Measurements from ENCODE around the gene FOS. TPM values are rescaled to one million over a fixed set of nuclear protein-coding genes. Genes with fewer than 3 reads are reported as not detected.

The FOS gene
- total RNA-seq, 1 donor from 2014 or later: 9.7 TPM

DNA sequence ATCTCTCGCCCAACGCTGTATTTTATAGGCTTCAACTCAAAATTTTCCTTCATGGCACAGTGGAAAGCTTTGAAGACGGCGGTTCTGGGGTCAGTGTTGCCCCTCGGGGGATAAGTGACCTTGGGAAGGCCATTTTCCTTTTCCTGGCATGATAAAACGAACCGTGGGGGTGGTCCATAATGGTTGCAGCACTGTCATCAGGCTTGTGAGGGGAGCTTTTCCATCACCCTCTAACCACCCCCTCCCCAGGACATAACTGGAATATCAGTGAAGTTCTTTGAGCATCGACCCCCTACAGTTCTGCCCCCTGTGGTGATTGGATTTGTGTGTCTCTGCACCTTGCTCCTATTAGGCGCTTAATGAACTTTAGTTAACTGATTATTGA, 16.0 kb downstream of the FOS start:
- Histone ChIP-seq H3K36me3 (no peaks in the 10 kb centered on the region), H3K4me1 (peaks cover 28% of the 10 kb centered on the region), H3K27me3 (ENCODE audit: low read depth) (no peaks in the 10 kb centered on the region), H3K9me3 (replicated peaks) (no peaks in the 10 kb centered on the region), H3K27ac (replicated peaks) (peak overlapping the region; percentile 91), H3K4me3 (peak overlapping the region; percentile 71)
- no peak for DNase-seq
- TF ChIP-seq, protein P1, sequence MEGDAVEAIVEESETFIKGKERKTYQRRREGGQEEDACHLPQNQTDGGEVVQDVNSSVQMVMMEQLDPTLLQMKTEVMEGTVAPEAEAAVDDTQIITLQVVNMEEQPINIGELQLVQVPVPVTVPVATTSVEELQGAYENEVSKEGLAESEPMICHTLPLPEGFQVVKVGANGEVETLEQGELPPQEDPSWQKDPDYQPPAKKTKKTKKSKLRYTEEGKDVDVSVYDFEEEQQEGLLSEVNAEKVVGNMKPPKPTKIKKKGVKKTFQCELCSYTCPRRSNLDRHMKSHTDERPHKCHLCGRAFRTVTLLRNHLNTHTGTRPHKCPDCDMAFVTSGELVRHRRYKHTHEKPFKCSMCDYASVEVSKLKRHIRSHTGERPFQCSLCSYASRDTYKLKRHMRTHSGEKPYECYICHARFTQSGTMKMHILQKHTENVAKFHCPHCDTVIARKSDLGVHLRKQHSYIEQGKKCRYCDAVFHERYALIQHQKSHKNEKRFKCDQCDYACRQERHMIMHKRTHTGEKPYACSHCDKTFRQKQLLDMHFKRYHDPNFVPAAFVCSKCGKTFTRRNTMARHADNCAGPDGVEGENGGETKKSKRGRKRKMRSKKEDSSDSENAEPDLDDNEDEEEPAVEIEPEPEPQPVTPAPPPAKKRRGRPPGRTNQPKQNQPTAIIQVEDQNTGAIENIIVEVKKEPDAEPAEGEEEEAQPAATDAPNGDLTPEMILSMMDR (IDR thresholded peaks at IDR 0.05; ENCODE audit: borderline replicate concordance): no peak
- intact Hi-C loops (cut with micrococcal nuclease): loop anchor here (5.0 kb wide), 1 partner anchor 152 kb away; no protein-coding TSS in a partner anchor

DNA sequence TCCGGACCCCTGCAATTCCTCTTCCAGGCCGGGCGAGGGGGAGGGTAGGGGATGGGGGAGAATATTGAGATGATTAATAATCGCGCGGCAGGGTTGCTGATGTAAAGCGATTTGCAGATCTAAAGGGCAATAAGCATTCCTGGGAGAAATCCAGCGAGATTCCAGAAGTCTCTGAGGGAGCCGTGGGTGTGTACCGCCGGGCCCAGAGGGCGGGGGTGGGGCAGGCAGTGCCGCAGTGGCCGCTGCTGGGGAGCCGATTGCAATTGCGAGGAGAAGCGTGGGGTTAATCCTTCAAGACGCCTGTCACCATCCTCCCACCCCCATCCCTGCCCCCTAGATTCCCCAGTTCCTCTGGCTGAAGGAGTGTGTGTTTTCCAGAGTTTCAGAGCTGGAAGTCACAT, 16.4 kb downstream of the FOS start:
- no peaks in the 10 kb centered on the region for H3K36me3 ChIP-seq
- peak; percentile 57 for DNase-seq
- TF ChIP-seq, protein P1 (IDR thresholded peaks at IDR 0.05; ENCODE audit: borderline replicate concordance): no peak
- H3K27me3 ChIP-seq (ENCODE audit: low read depth): no peaks in the 10 kb centered on the region
- intact Hi-C loops (cut with micrococcal nuclease): loop anchor here (5.0 kb wide), 1 partner anchor 153 kb away; no protein-coding TSS in a partner anchor
- peaks cover 28% of the 10 kb centered on the region for H3K4me1 ChIP-seq
- H3K4me3 ChIP-seq: peak overlapping the region; percentile 71
- H3K9me3 ChIP-seq (replicated peaks): no peaks in the 10 kb centered on the region
- H3K27ac ChIP-seq (replicated peaks): peak overlapping the region; percentile 91

DNA sequence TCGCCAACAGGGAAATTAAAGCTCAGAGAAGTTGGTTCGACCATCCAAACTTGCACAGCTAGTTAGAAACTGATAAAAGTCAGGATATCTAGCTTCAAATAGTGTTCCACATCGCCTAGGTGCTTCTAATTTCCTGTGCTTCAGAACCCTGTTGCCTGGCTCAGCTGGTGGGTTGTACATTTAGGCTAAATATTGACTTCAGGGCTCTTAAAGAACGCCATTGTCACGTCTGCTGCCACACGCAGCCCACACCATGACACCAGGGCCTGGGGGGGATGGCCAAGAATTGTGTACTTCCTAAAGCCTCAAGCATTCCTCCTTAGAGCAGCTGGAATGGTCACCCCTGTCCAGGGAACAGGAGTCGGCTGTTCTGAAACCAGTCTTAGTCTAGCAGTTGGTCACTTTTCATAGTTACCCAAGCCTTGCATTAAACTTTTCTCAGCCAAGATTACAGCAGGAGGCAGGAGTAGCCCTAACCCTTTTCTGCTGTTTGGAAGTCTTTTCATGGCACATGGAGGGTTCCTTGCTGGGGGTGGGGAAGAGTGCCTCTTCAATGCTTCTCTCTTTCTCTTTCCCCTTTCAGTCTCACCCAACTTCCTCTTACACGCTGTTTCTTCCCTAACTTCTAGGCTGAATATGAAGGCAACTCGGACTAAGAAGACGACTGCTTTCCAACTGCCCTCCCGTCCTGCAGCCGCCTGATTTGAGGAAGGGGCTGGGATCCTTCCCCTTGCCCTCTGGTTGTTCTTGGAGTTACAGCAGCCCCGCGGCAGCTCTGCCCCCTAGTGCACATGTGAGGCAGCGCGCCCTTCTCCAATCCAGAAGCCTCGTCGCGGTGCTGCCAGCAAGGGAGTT, 17.1 kb downstream of the FOS start:
- H3K4me1 ChIP-seq: peaks cover 28% of the 10 kb centered on the region
- intact Hi-C loops (cut with micrococcal nuclease): loop anchor here (5.0 kb wide), 1 partner anchor 153 kb away; no protein-coding TSS in a partner anchor
- H3K27ac ChIP-seq (replicated peaks): peak overlapping the region; percentile 91
- H3K36me3 ChIP-seq: no peaks in the 10 kb centered on the region
- H3K27me3 ChIP-seq (ENCODE audit: low read depth): no peaks in the 10 kb centered on the region
- DNase-seq: peak; percentile 80
- no peaks in the 10 kb centered on the region for H3K9me3 ChIP-seq (replicated peaks)
- H3K4me3 ChIP-seq: peak overlapping the region; percentile 71
- TF ChIP-seq, protein P1 (IDR thresholded peaks at IDR 0.05; ENCODE audit: borderline replicate concordance): peak; percentile 99

DNA sequence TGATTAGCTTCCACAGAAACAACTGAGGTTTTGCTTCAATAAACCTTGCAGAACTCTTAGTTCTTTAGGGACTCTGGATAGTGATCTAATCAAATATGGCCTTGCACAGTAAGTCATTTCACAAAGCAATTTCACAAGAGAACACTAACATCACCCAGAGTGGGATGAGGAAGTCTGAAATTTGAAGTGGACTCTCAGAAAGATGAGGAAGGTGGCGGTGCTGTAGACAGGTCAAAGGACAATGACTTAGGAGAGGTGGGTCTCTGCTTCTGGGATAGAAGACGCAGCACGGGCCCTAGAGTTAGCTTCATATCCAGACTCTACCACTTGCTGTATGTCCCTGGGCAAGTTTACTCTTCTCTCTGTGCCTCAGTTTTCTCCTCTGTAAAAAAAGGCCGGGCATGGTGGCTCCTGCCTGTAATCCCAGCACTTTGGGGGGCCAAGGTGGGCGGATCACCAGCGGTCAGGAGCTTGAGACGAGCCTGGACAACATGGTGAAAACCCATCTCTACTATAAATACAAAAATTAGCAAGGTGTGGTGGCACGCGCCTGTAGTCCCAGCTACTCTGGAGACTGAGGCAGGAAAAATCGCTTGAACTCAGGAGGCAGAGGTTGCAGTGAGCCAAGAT, 18.9 kb downstream of the FOS start:
- DNase-seq: no peak
- H3K9me3 ChIP-seq (replicated peaks): no peaks in the 10 kb centered on the region
- no peaks in the 10 kb centered on the region for H3K36me3 ChIP-seq
- TF ChIP-seq, protein P1 (IDR thresholded peaks at IDR 0.05; ENCODE audit: borderline replicate concordance): no peak
- peak overlapping the region; percentile 91 for H3K27ac ChIP-seq (replicated peaks)
- peaks cover 28% of the 10 kb centered on the region for H3K4me1 ChIP-seq
- no peak overlapping the region for H3K4me3 ChIP-seq
- H3K27me3 ChIP-seq (ENCODE audit: low read depth): no peaks in the 10 kb centered on the region
- intact Hi-C loops (cut with micrococcal nuclease): loop anchor here (5.0 kb wide), 1 partner anchor 155 kb away; no protein-coding TSS in a partner anchor

DNA sequence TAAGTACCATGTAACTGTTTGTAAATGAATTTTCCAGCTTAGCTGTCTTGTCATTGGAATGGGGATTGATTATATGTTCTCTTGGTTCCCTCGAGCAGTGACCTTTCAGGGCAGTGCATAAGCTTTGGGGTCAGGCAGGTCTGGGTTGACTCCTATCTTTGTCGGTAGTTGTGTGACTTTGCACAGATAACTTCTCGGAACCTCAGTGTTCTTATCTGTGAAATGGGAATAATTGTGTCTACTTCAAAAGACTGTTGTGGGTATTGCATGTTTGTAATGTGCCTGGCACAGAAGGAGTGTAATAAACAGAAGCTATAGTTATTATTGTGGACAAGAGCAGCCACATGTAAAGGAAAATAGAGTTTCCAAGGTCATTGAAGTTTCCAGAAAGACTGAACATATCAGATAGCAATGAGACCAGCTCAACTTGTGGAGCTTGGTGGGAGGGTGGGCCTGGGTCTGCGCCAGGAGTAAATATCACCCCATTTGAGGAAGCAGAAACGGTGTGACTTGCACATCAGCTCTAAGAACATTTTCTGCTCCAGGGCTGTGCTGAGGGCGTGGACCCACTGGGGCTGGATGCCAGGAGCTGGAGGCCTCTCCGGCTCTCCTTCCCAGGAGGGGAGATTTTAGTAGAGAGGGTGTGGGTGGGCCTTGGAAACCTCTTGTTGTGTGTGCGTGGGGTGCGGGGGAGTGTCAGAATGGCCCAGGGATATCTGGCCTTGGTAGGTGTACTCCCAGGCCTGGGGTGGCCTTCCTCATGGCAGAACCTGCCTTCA, 19.7 kb downstream of the FOS start:
- peak; percentile 61 for DNase-seq
- TF ChIP-seq, protein P1 (IDR thresholded peaks at IDR 0.05; ENCODE audit: borderline replicate concordance): no peak
- H3K36me3 ChIP-seq: no peaks in the 10 kb centered on the region
- intact Hi-C loops (cut with micrococcal nuclease): loop anchor here (5.0 kb wide), 1 partner anchor 156 kb away; no protein-coding TSS in a partner anchor
- H3K4me1 ChIP-seq: peaks cover 31% of the 10 kb centered on the region
- H3K27me3 ChIP-seq (ENCODE audit: low read depth): no peaks in the 10 kb centered on the region
- H3K9me3 ChIP-seq (replicated peaks): no peaks in the 10 kb centered on the region
- no peak overlapping the region for H3K4me3 ChIP-seq
- H3K27ac ChIP-seq (replicated peaks): peak overlapping the region; percentile 54

Measured in left ventricle myocardium inferior (tissue), 1 donor.